Loucy (cell line): ENCODE results near the gene LIG1.

Experiments
- H2AFZ ChIP-seq: fragments of 200-600 bp; sonication (generic); 2 replicates; pipeline ENCODE4 v1.6.0; 2016; ENCODE audit warnings: antibody characterized with exemption, mild to moderate bottlenecking, low read length, moderate library complexity
- H3F3A ChIP-seq: fragments of 200-600 bp; 2 replicates; pipeline ENCODE4 v1.6.0; 2016; ENCODE audit warnings: antibody characterized with exemption, low read depth, mild to moderate bottlenecking
- H3K27me3 ChIP-seq: fragments of 200-600 bp; sonication (generic); 2 replicates; pipeline ENCODE4 v1.6.1; 2014; ENCODE audit warnings: low read length, mild to moderate bottlenecking; ENCODE audit not compliant: insufficient read depth, poor library complexity, severe bottlenecking
- H3K36me3 ChIP-seq: fragments of 200-600 bp; sonication (generic); 2 replicates; pipeline ENCODE4 v1.6.1; 2016; ENCODE audit warnings: low read length; ENCODE audit not compliant: insufficient read depth
- H3K4me1 ChIP-seq: fragments of 200-600 bp; sonication (generic); 2 replicates; pipeline ENCODE4 v1.5.1; 2014; ENCODE audit warnings: low read length, mild to moderate bottlenecking; ENCODE audit not compliant: insufficient read depth, poor library complexity, severe bottlenecking
- H3K4me2 ChIP-seq: fragments of 200-600 bp; sonication (generic); 2 replicates; pipeline ENCODE4 v1.6.0; 2014; ENCODE audit warnings: antibody characterized with exemption, low read length, low read depth, mild to moderate bottlenecking; ENCODE audit not compliant: poor library complexity, severe bottlenecking
- H3K4me3 ChIP-seq: fragments of 200-600 bp; sonication (generic); 2 replicates; pipeline ENCODE4 v1.5.1; 2014; ENCODE audit warnings: low read length, mild to moderate bottlenecking, mixed read lengths; ENCODE audit not compliant: poor library complexity, severe bottlenecking
- H3K79me2 ChIP-seq: fragments of 200-600 bp; sonication (generic); 2 replicates; pipeline ENCODE4 v1.6.1; 2014; ENCODE audit warnings: low read length; ENCODE audit not compliant: insufficient read depth
- H3K9ac ChIP-seq: fragments of 200-600 bp; sonication (generic); 2 replicates; pipeline ENCODE4 v1.6.0; 2014; ENCODE audit warnings: mild to moderate bottlenecking, low read depth, low read length, moderate library complexity; ENCODE audit not compliant: poor library complexity, severe bottlenecking
- H3K9me2 ChIP-seq: fragments of 200-600 bp; sonication (generic); replicated peaks from 2 replicates; pipeline ENCODE4 v1.6.1; 2016; ENCODE audit warnings: low read depth, low read length, mixed read lengths
- H3K9me3 ChIP-seq: fragments of 200-600 bp; sonication (generic); 2 replicates; pipeline ENCODE4 v1.6.1; 2014; ENCODE audit warnings: mild to moderate bottlenecking, antibody characterized with exemption, low read length, low read depth; ENCODE audit not compliant: insufficient read depth
- H4K20me1 ChIP-seq: fragments of 200-600 bp; sonication (generic); 2 replicates; pipeline ENCODE4 v1.6.0; 2014; ENCODE audit warnings: antibody characterized with exemption, low read length, mild to moderate bottlenecking; ENCODE audit not compliant: insufficient read depth, poor library complexity, severe bottlenecking
- EZH2phosphoT487 ChIP-seq: fragments of 200-600 bp; IDR thresholded peaks from 2 replicates; pipeline ENCODE4 v1.6.1; 2018; ENCODE audit warnings: antibody characterized with exemption, mild to moderate bottlenecking, moderate library complexity, borderline replicate concordance
- TF ChIP-seq, protein P1 (sequence below): fragments of 200-600 bp; sonication (generic); conservative IDR thresholded peaks from 2 replicates; pipeline ENCODE4 v1.5.1; 2014; ENCODE audit warnings: mild to moderate bottlenecking, antibody characterized with exemption, low read length

LIG1 gene

DNA sequence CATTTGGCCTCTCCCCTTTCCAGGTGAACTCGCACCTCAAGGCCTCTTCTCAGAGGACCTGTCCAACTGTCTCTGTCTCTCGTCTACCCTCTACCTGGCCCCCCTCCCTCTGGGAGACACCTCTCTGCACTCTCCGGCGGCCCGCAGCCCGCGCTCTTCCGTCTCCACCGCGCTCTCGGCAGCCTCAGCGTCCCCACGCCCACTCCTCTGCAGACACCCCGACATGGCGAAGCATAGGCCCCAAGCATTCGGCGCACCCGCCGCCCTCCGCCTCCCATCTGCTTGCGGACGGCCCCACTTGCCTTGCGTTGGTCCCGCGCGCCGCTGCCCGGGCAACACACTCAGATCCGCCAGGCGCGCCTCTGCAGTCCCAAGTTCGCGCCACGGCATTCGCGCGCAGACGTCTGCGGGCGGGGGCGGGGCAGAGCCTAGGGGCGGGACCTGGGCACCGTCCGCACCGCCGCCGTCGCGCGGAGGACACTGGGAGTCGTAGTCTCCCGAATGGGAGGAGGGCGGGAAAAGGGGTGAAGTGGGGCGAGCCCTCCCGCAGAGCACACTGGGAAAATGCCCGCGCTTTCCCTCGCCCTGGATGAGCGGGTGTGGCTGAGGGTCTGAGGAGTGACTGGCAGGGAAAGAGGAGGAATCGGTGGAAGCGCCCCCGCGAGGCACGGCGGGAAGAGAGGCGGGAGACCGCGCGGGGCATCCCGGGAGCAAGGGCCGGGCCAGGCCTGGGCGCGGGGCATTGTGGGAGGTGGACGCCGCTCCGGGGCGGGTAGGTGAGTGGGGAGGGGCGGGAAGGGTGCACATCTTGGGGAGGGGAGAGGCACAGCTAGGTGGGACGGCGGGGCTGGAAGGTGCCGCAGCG is at the start of gene LIG1, which contains the start of gene ZSWIM9:
Gene LIG1 (minus strand): TSS at position 406 of the 865 bp plus-strand sequence. CDS start 4,778 bp downstream, outside the sequence.
Gene ZSWIM9 (plus strand): TSS at position 742 of the 865 bp plus-strand sequence. CDS start 1,123 bp downstream, outside the sequence.
- Histone ChIP-seq H4K20me1 (peaks cover 23% of the 10 kb centered on the region), H3K4me1 (peaks cover 22% of the 10 kb centered on the region), H3K79me2 (peaks cover 60% of the 10 kb centered on the region), H3K27me3 (no peaks in the 10 kb centered on the region), H3K9me3 (no peaks in the 10 kb centered on the region), H3K9me2 (no peaks in the 10 kb centered on the region), H3K4me3 (peak within 1 kb of the TSS; percentile 84), H2AFZ (peak within 1 kb of the TSS; percentile 100), H3K9ac (peak within 1 kb of the TSS; percentile 97), H3K4me2 (peak within 1 kb of the TSS; percentile 98), H3K36me3 (no peaks in the 10 kb centered on the region), H3F3A (peaks cover 7% of the 10 kb centered on the region; the same call in 1 of the 2 replicates)
- TF ChIP-seq, protein P1, sequence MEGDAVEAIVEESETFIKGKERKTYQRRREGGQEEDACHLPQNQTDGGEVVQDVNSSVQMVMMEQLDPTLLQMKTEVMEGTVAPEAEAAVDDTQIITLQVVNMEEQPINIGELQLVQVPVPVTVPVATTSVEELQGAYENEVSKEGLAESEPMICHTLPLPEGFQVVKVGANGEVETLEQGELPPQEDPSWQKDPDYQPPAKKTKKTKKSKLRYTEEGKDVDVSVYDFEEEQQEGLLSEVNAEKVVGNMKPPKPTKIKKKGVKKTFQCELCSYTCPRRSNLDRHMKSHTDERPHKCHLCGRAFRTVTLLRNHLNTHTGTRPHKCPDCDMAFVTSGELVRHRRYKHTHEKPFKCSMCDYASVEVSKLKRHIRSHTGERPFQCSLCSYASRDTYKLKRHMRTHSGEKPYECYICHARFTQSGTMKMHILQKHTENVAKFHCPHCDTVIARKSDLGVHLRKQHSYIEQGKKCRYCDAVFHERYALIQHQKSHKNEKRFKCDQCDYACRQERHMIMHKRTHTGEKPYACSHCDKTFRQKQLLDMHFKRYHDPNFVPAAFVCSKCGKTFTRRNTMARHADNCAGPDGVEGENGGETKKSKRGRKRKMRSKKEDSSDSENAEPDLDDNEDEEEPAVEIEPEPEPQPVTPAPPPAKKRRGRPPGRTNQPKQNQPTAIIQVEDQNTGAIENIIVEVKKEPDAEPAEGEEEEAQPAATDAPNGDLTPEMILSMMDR = no peak
- TF ChIP-seq EZH2phosphoT487 = no peak

DNA sequence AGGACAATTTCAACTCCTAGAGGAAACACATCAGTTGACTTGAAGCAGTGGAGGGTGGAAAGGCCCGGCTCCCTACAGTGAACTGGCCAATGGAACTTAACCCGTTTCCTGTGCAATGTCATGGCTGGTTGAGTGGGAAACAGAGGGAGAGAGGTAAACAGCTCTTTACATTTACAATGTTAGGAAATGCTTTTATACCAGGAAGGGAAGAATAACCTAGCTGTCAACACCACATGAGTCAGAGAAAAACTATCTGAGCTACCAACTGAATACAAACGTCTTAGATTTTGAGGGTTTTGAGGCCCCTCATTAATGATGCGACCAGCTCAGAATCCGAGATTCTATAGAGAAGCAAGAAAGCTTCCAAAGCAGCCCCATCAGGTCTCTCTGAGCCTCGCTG is 48.9 kb upstream of the LIG1 start:
- peaks cover 10% of the 10 kb centered on the region; the same call in 1 of the 2 replicates for H3K36me3 ChIP-seq
- no peaks in the 10 kb centered on the region for H4K20me1 ChIP-seq
- no peak overlapping the region for H3K4me3 ChIP-seq
- no peaks in the 10 kb centered on the region for H3K4me1 ChIP-seq
- no peaks in the 10 kb centered on the region for H3K27me3 ChIP-seq
- no peaks in the 10 kb centered on the region for H3F3A ChIP-seq
- no peaks in the 10 kb centered on the region for H3K79me2 ChIP-seq
- H3K9ac ChIP-seq = no peak overlapping the region
- no peaks in the 10 kb centered on the region for H3K9me2 ChIP-seq
- H3K4me2 ChIP-seq = no peak overlapping the region
- no peaks in the 10 kb centered on the region for H3K9me3 ChIP-seq
- no peak for TF ChIP-seq EZH2phosphoT487
- TF ChIP-seq, protein P1 = no peak
- no peak overlapping the region for H2AFZ ChIP-seq

DNA sequence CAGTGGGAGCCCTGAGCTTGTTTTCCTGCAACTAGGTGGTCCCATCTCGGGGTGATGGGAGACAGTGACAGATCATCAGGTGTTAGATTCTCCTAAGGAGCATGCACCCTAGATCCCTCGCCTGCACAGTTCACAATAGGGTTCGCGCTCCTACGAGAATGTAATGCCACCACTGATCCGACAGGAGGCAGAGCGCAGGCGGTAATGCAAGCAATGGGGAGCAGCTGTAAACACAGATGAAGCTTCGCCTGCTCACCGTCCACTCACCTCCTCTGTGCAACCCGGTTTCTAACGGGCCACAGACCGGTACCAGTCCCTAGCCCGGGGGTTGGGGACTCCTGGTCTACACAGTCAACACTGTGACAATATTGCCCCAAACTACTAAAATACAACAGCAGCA is 46.8 kb upstream of the LIG1 start:
- H3K27me3 ChIP-seq = no peaks in the 10 kb centered on the region
- H3K9me3 ChIP-seq = no peaks in the 10 kb centered on the region
- H3K9me2 ChIP-seq = no peaks in the 10 kb centered on the region
- no peak overlapping the region for H3K9ac ChIP-seq
- H4K20me1 ChIP-seq = no peaks in the 10 kb centered on the region
- no peaks in the 10 kb centered on the region for H3K79me2 ChIP-seq
- H3K4me2 ChIP-seq = no peak overlapping the region
- no peaks in the 10 kb centered on the region for H3F3A ChIP-seq
- H3K4me3 ChIP-seq = no peak overlapping the region
- TF ChIP-seq, protein P1 = no peak
- no peak for TF ChIP-seq EZH2phosphoT487
- H3K36me3 ChIP-seq = peaks cover 13% of the 10 kb centered on the region; the same call in 1 of the 2 replicates
- no peak overlapping the region for H2AFZ ChIP-seq
- H3K4me1 ChIP-seq = no peaks in the 10 kb centered on the region
